Peyer's patch (tissue), 4 donors: ENCODE data around the gene MRTFB.

Experiments used
- CTCF ChIP-seq, 6 experiments: fragments of 450-650 bp in 4 of 6; fragments of 200-600 bp in 2 of 6; sonication (generic) in 1 of 6; IDR thresholded peaks; one replicate each; pipeline ENCODE4 v1.5.1; 2017 to 2019; ENCODE audit warnings: antibody characterized with exemption in 6 of 6, mild to moderate bottlenecking in 3 of 6, moderate library complexity in 1 of 6
- POLR2A ChIP-seq, 2 donors: fragments of 450-650 bp; IDR thresholded peaks; one replicate each; pipeline ENCODE4 v1.5.1; 2017; ENCODE audit warnings: antibody characterized with exemption in 2 of 2, mild to moderate bottlenecking in 2 of 2, moderate library complexity in 2 of 2

DNA sequence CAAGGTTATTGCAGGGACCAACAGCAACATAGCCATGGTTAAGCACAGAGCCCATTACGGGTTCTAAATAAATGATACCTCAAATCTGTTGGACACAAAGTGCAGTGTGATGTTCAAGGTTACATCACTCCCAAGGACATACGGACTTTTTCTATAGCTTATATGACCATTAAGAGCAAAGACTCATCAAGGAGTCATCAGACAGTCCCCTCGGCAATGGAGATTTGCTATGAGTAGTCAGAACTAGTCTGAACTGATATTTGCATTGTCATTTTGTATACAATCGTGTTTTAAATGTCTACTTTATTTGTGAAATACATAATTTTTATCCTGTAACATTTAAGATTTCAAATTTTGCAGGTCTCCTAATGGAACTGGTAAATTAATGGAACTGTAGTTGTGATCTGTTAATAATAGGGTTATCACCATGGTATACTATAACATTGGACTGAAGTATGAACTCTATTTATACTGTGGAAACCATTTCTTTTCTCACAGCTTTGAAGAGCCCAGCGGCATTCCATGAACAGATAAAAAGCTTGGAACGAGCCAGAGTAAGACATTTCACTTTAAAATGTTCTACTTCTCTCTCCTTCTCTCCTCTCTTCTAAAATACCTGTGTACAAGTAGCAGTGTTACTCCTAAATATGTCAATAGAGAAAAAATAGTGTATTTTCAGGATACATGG is 140.9 kb downstream of the MRTFB start:
- TF ChIP-seq CTCF (IDR thresholded peaks at IDR 0.05) (no peak), POLR2A (IDR thresholded peaks at IDR 0.05) (no peak)
